ENCODE measurements around the gene ALCAM.

The ALCAM gene

GRCh38 chr3:105406268-105406667 lies 39.6 kb downstream of the ALCAM start:
- TF ChIP-seq CTCF (IDR thresholded peaks at IDR 0.05; ENCODE audit: control insufficient read depth, insufficient read depth, low read depth, low read length, missing control alignments), result no peak
- H3K4me3 ChIP-seq (ENCODE audit: control insufficient read depth, low read depth, low read length), result no peak overlapping the region
- DNase-seq (ENCODE audit: low read depth), result no peak

GRCh38 chr3:105409364-105409763 lies 42.7 kb downstream of the ALCAM start:
- no peak for DNase-seq (ENCODE audit: low read depth)
- no peak for TF ChIP-seq CTCF (IDR thresholded peaks at IDR 0.05; ENCODE audit: control insufficient read depth, insufficient read depth, low read depth, low read length, missing control alignments)
- no peak overlapping the region for H3K4me3 ChIP-seq (ENCODE audit: control insufficient read depth, low read depth, low read length)

DNA sequence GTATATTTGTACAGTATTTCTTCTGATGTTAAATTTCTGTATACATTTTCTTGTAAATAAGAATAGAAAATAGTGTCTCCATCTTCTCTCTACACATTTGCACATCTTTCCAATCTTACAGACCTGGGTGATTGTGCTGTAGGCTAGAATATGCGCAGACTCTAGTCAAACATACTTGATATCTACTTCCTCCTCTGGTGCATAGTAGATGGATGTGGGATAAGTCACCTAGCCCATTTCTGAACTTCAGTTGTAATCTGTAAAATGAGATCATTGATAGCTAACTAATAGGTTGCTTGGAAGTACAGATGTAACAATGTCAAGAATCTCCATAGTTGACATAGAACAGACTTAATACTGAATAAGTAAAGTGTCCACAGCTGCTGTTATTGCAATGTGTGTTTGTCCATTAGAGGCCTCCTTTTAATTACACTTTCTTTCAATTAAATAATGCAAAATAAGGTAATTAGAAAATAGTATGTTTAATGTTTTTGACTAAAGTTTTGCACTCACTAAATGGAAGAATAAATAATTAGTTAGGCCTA lies 46.7 kb downstream of the ALCAM start:
- no peak for TF ChIP-seq CTCF (IDR thresholded peaks at IDR 0.05; ENCODE audit: control insufficient read depth, insufficient read depth, low read depth, low read length, missing control alignments)
- no peak for DNase-seq (ENCODE audit: low read depth)
- H3K4me3 ChIP-seq (ENCODE audit: control insufficient read depth, low read depth, low read length), result no peak overlapping the region

GRCh38 chr3:105414841-105415240 lies 48.1 kb downstream of the ALCAM start:
- H3K4me3 ChIP-seq (ENCODE audit: control insufficient read depth, low read depth, low read length), result no peak overlapping the region
- no peak for TF ChIP-seq CTCF (IDR thresholded peaks at IDR 0.05; ENCODE audit: control insufficient read depth, insufficient read depth, low read depth, low read length, missing control alignments)
- no peak for DNase-seq (ENCODE audit: low read depth)

DNA sequence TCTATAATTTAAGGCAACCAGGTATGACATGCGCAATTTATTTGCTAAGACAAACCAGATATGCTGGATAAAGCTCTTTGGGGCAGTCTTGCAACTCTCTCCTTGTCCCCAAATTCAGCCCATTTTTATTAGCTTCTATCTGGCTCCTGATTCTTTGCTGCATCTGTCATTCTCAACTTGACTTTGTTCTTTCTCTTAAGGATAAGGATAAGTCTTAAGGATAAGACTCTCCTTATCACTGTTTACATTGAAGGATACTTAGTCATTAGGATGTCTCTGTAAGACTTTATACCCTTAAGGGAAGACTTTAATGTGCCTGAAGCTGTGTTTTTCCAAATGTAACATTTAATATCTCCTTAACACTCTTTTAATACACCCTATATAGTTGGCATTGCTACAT lies 49.2 kb downstream of the ALCAM start:
- no peak for TF ChIP-seq CTCF (IDR thresholded peaks at IDR 0.05; ENCODE audit: control insufficient read depth, insufficient read depth, low read depth, low read length, missing control alignments)
- no peak overlapping the region for H3K4me3 ChIP-seq (ENCODE audit: control insufficient read depth, low read depth, low read length)
- DNase-seq (ENCODE audit: low read depth), result no peak

DNA sequence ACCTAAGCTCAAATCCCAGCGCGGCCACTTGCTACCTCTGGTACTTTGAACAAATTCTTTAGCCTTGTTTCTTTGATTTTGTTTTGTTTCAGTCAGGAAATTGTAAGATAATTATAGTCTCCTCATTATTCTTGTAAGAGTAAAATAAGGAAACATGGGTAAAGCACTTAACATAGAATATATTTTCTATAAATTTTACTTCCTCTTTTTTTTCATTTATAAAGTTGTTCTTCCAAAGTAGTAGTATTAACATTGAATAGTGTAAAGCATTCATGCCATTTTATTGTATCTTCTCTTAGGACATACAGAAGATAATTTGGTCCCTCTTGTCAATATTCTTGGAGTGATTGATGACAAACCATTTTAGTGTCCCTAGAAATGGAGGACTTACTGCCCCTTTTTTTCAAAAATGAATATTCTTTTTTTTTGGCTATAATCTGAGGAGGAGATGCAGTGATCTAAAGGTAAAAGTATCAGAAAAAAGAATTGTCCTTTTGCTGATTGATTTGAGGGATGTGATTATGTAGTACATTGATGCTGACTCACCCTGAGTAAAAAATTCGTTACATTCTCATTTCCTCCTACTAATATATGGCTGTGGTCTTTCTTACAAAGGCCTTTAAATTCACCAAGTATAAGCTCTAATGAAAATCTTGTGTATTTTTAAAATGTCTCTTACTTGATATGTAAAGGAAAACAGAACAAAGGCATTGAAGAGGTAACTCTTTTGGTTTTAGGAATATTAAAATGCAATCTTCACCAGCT lies 51.0 kb downstream of the ALCAM start:
- TF ChIP-seq CTCF (IDR thresholded peaks at IDR 0.05; ENCODE audit: control insufficient read depth, insufficient read depth, low read depth, low read length, missing control alignments), result no peak
- DNase-seq (ENCODE audit: low read depth), result no peak
- no peak overlapping the region for H3K4me3 ChIP-seq (ENCODE audit: control insufficient read depth, low read depth, low read length)
